Measurements from ENCODE around the gene BTAF1.
"Not testable (repeated sequence)": the region's sequence is repeated elsewhere in the genome, so short reads cannot be mapped to it uniquely, and the experiment has no call there.

Gene BTAF1

DNA sequence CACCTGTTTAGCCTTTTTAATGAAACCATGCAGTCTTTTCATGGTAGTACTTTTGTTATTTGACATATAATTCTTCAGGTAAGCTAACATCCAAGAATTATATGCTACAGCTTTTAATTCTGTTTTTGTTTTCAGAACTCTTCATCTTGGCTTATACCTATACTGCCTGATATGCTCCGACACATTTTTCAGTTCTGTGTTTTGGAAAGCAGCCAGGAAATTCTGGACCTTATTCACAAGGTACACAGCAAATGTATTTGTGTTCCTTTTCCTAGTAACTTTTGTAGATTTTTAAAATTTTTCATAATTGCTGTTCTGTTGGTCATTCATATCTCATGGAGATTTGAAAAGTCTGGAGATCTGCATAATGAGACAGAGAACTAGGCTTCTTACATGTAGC lies 56.7 kb downstream of the BTAF1 start:
- DNase-seq = no peak

DNA sequence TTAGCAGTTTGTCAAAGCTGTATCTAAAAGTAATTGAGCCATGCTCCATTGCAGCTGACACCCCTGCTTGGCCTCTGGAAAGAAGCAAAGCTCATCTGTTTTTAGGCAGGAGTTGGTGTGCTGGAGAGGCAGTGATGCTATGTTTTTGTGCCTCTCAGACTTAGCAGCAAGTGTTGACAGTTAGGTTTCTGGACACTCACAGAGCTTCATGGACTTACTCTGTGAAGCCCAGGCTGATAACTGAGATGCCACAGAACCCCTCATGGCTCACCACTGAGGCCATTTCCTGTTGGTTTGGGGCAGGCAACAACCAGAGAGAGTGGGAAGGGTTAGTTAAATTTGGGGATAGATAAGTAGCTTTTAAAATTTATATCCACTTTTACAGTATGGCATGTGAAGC lies 59.8 kb downstream of the BTAF1 start:
- DNase-seq = peak; percentile 48

DNA sequence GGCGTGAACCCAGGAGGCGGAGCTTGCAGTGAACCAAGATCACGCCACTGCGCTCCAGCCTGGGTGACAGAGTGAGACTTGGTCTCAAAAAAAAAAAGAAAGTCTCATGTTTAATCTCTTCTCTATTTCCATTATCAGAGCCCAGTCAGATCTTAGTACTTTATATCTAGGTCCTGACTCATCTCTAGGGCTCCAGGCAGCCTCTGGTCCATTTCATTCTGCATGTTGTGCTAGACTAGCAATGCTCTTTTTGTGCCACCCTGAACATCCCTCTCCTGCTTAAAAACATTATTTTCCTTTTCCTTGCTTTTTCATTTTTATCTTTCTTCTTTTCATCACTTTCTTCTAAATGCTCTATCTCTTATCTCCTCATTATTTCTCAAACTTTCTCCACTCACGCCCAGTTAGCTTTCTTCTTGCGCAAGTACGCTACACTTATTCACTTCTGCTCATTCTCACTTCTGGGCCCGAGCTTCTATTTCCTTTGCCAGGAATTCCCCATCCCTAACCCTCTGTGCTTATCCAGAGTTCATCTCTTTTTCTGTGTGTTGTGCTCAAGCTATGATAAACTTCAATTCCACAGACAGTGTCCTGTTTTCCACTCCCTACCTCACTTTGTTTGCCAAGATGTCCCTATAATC lies 63.9 kb downstream of the BTAF1 start:
- DNase-seq = no peak

DNA sequence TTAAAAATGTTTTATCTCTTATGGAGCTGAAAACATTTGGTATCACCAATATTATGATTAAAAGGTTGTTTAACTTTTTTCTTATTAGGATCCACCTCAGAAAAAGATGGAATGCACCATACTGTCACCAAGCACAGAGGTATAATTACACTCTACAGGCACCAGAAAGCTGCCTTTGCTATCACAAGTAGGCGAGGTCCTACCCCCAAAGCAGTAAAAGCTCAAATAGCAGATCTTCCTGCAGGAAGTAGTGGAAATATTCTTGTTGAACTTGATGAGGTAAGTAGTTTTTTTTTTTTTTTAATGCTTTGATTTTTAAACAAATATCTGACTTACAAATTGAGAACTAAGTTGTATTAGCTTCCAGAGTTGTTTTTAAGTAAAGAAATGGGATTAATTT lies 68.5 kb downstream of the BTAF1 start:
- DNase-seq = no peak

DNA sequence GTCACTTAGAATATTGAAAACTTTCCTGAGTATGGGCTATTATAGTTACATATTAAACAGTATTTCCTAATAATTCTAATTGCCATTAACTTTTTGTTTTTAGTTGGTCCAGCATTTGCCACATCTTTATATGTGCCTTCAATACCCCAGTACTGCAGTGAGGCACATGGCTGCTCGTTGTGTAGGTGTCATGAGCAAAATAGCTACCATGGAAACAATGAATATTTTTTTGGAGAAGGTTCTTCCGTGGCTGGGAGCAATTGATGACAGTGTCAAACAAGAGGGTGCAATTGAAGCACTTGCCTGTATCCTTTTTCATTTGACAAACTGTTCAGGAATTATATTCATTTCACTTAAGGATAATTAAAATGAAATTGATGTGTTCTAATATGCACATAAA lies 72.7 kb downstream of the BTAF1 start:
- no peak for DNase-seq

DNA sequence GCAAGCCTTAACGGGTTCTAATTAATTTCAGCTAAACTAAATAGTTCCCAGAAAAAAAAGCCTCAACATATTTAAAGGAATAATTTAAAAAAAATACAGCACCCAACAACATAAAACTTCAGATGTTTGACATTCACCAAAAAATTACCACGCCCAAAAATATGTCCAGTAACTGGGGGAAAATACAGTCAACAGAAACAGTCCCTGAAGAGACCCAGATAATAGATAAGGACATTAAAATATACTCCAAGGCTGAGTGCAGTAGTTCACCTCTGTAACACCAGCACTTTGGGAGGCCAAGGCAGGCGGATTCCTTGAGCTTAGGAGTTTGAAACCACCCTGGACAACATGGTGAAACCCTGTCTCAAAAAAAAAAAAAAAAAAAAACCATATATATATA lies 78.0 kb downstream of the BTAF1 start:
- no peak for DNase-seq

- DNase-seq = no peak
Observed at GRCh38 chr10:92001995-92002394, 78.4 kb downstream of the BTAF1 start.

GRCh38 chr10:92003258-92003657 lies 79.7 kb downstream of the BTAF1 start:
- no peak for DNase-seq

GRCh38 chr10:92005978-92006377 lies 82.4 kb downstream of the BTAF1 start:
- DNase-seq = no peak

DNA sequence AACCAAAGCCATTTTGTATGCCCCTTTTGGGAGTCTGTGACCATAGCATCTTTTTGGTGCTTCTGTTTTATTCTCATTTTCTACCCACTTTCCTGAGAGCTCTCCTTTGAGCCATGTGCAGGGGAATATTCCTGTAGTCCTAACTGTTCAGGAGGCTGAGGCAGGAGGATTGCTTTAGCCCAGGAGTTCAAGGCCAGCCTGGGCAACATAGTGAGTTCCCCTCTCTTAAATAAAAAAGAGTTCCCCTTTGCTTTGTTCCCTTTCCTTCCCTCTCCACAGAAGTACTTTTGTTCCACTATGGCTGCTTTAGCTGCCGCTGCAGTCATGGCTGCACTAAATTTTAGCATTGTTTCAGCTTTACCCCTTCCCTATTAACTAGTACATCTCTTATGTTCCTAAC lies 85.9 kb downstream of the BTAF1 start:
- no peak for DNase-seq

GRCh38 chr10:92010047-92010735 lies 86.6 kb downstream of the BTAF1 start:
- no peak for DNase-seq

- no peak for DNase-seq
Observed at GRCh38 chr10:92011560-92012214, 88.1 kb downstream of the BTAF1 start.

GRCh38 chr10:92014620-92015019 lies 91.0 kb downstream of the BTAF1 start:
- DNase-seq = no peak

DNA sequence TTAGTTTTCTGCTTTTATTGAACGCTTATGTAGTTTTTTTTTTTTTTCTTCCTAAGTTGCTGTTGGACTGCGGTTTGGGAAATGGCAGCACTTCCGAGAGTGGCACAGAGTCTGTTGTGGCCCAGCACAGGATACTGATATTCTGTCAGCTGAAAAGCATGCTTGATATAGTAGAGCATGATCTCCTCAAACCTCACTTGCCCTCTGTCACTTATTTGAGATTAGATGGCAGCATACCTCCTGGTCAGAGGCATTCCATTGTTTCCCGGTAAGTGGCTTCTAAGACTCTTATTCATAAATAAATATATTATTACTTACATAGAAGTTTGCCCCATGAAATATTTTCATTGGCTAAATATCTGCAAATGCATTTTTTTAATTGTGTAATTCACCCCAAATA lies 101.1 kb downstream of the BTAF1 start:
- DNase-seq = no peak

DNA sequence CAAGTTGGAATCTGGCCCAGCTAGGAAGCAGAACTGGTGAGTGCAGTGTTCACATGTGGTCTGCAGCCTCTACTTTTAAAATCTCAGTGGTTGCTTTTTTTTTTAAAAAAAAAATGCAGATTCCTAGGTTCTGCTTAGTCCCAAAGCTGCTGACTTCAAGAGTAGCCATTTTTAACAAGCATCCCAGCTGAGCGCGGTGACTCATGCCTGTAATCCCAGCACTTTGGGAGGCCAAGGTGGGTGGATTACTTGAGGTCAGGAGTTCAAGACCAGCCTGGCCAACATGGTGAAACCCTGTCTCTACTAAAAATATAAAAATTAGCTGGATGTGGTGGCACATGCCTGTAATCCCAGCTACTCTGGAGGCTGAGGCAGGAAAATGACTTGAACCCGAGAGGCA lies 101.8 kb downstream of the BTAF1 start:
- DNase-seq = not testable (repeated sequence)

DNA sequence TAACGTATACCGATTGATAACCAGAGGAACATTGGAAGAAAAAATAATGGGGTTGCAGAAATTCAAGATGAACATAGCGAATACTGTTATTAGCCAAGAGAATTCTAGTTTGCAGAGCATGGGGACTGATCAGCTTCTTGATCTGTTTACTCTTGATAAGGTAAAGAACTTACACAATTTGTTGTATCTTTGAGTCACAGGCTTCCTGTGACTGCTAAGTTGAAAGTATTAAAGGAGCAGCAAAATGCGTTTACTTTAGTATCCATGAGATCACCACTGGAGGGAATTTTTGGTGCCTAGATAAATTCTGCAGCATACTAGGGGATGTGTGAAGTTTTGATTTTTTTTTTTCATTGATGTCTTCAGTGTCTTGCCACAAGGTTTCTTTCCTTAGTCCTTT lies 103.6 kb downstream of the BTAF1 start:
- DNase-seq = no peak

GRCh38 chr10:92031580-92031979 lies 108.0 kb downstream of the BTAF1 start:
- DNase-seq = no peak

GRCh38 chr10:92033070-92033469 lies 109.5 kb downstream of the BTAF1 start:
- DNase-seq = not testable (repeated sequence)

DNA sequence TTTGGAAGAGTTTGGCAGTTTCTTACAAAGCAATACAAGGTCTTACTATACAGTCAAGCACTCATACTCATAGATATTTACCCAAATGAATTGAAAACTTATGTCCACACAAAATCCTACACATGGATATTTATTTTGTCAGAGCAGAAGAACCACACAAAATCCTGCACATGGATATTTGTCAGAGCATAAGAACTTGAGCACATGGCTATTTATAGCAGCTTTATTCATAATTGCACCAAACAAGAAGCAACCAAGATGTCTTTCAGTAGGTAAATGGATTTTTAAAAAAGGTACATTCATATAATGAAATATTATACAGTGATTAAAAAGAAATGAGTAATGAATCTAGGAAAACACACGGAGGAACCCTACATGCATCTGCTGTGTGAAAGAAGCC lies 115.4 kb downstream of the BTAF1 start:
- no peak for DNase-seq

GRCh38 chr10:92042541-92042940 lies 119.0 kb downstream of the BTAF1 start:
- no peak for DNase-seq

DNA sequence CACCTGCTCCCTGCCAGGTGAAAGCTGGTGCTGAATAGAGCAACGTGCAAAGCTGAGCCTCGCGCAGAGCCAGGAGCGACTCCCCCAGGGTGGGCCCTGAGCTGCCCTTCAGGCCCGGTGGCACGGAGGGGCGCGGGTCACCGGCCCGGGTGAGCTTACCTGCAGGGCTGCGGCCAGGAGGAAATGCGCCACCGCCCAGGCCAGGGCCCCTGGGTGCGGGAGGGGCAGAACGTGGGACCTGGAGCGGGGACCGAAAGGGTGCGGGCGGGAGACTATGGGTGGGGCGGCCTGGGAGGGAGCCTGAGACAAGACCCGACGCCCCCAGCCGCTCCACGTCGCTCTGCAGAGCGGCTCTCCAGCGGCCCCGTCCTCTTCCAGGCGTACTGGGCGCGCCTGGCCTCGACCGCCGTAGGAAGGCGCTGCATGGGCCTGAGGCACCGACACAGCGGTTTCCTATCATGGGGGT lies 122.1 kb downstream of the BTAF1 start:
- peak; percentile 66 for DNase-seq

GRCh38 chr10:92047215-92047614 lies 123.6 kb downstream of the BTAF1 start:
- DNase-seq = no peak

DNA sequence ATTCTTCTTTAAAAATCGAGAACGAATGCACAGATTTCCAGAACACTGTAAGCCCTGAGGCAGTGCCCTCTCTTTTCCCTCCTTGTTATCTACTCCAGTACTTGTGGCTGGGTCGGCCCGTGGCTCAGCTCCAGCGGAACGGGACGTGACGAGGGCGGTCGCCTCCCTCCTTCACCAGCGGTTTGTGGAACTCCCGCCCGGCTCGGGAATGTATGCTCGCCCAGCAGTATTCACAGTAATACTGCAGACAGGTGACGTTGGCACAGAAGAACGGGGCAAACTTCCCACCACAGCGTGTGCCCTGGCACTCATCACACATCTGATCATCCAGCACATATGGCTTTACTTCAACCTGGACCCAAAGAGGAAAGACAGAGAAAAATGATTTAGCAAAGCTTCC lies 128.5 kb downstream of the BTAF1 start:
- DNase-seq = no peak

GRCh38 chr10:92052741-92053140 lies 129.2 kb downstream of the BTAF1 start:
- DNase-seq = no peak

Measured in islet precursor cell (in vitro differentiated cells).